Activated CD4-positive, alpha-beta T cell treated with anti-CD3 and anti-CD28 coated beads for 36 hours (primary cell): ENCODE results near the gene MRPL43. TPM values are rescaled to one million over a fixed set of nuclear protein-coding genes. Genes with fewer than 3 reads are reported as not detected.

Experiments used
- ATAC-seq: fragments of 200-7000 bp; cut with Tn5 transposase; one replicate; pipeline ENCODE4 v1.10.0; 2021; ENCODE audit warnings: mild to moderate bottlenecking, moderate library complexity
- CTCF ChIA-PET: fragments of 350-600 bp; sonication (Branson Sonifier 250); formaldehyde crosslinking; loops from one replicate; lab custom pipeline; 2021; ENCODE audit warnings: antibody characterized with exemption; lab: Charles Lee
- POLR2A ChIA-PET: fragments of 350-600 bp; sonication (Branson Sonifier 250); formaldehyde crosslinking; loops from one replicate; lab custom pipeline; 2021; ENCODE audit warnings: antibody characterized with exemption, inconsistent platforms; lab: Charles Lee
- DNase-seq: peaks from one replicate; pipeline ENCODE4 v3.0.0-alpha.2; 2020
- H3K27ac Mint-ChIP-seq: one replicate; pipeline ENCODE4 v1.8.0; 2021; ENCODE audit warnings: mixed read lengths
- H3K27me3 Mint-ChIP-seq: one replicate; pipeline ENCODE4 v1.8.0; 2021; ENCODE audit warnings: mixed read lengths
- H3K36me3 Mint-ChIP-seq: one replicate; pipeline ENCODE4 v1.8.0; 2021; ENCODE audit warnings: low read depth, mixed read lengths
- H3K4me1 Mint-ChIP-seq: one replicate; pipeline ENCODE4 v1.8.0; 2021; ENCODE audit warnings: mixed read lengths
- H3K4me3 Mint-ChIP-seq: one replicate; pipeline ENCODE4 v1.8.0; 2021; ENCODE audit warnings: mild to moderate bottlenecking, moderate library complexity, mixed read lengths
- H3K9me3 Mint-ChIP-seq: one replicate; pipeline ENCODE4 v1.8.0; 2021; ENCODE audit warnings: low read depth, mixed read lengths
- intact Hi-C, 2 experiments: fragments of 100-400 bp; cut with DNase I in 1 of 2; cut with micrococcal nuclease in 1 of 2; formaldehyde crosslinking; loops; one replicate each; pipeline versions ENCODE4 v1.14.2 to v1.15.1; 2022 to 2024; cut with DNase I, micrococcal nuclease
- total RNA-seq, 2 experiments: library from RNA; stranded (reverse); gene quantifications; one replicate each; pipeline ENCODE4 v1.2.3, GENCODE V29; 2021

MRPL43 gene
- total RNA-seq, 2 experiments from 2014 or later = 53.4 to 62.6 TPM

- DNase-seq = peak; percentile 93
- intact Hi-C loops = loop anchor here (1.0 to 10.0 kb wide), 2 partner anchors 46 to 49 kb away; partner anchors contain the start of gene KAZALD1 (in 1 of the 2)
- H3K4me1 Mint-ChIP-seq = peaks cover 12% of the 10 kb centered on the region
- peaks cover 37% of the 10 kb centered on the region for H3K27me3 Mint-ChIP-seq
- ATAC-seq = peak; percentile 87
- H3K36me3 Mint-ChIP-seq = no peaks in the 10 kb centered on the region
- no peak overlapping the region for H3K4me3 Mint-ChIP-seq
- H3K9me3 Mint-ChIP-seq = no peaks in the 10 kb centered on the region
- POLR2A ChIA-PET = interaction anchor here (0.6 kb wide), 1 partner anchor 27 kb away, joined by 3 read pairs; no protein-coding TSS in a partner anchor
- CTCF ChIA-PET = interaction anchor here (0.6 to 7.2 kb wide), 31 partner anchors 10 to 1231 kb away, joined by 3 to 73 read pairs (median 3); partner anchors contain the start of genes LZTS2, NDUFB8, PDZD7 and SFXN3
- H3K27ac Mint-ChIP-seq = no peak overlapping the region
Measured at GRCh38 chr10:101018600-101019439, 31.5 kb upstream of the MRPL43 start.

GRCh38 chr10:101018118-101018599 is 30.9 kb upstream of the MRPL43 start:
- peaks cover 15% of the 10 kb centered on the region for H3K4me1 Mint-ChIP-seq
- H3K27ac Mint-ChIP-seq = no peak overlapping the region
- H3K36me3 Mint-ChIP-seq = no peaks in the 10 kb centered on the region
- no peaks in the 10 kb centered on the region for H3K9me3 Mint-ChIP-seq
- DNase-seq (no peak), ATAC-seq (no peak)
- intact Hi-C loops = loop anchor here in 1 of 2 experiments (10.0 kb wide), 1 partner anchor 47 kb away; the partner anchor contains the start of gene KAZALD1
- no peak overlapping the region for H3K4me3 Mint-ChIP-seq
- POLR2A ChIA-PET = no interaction called here
- peaks cover 41% of the 10 kb centered on the region for H3K27me3 Mint-ChIP-seq
- CTCF ChIA-PET = interaction anchor here (0.5 to 7.2 kb wide), 17 partner anchors 10 to 124 kb away, joined by 3 to 73 read pairs (median 4); partner anchors contain the start of genes LZTS2, PDZD7 and SFXN3

- no peak for ATAC-seq
- intact Hi-C loops = loop anchor here in 1 of 2 experiments (10.0 kb wide), 1 partner anchor 48 kb away; the partner anchor contains the start of gene KAZALD1
- POLR2A ChIA-PET = no interaction called here
Measured at GRCh38 chr10:101016814-101017213, 29.5 kb upstream of the MRPL43 start.

GRCh38 chr10:101015582-101015973 is 28.3 kb upstream of the MRPL43 start:
- Mint-ChIP-seq H3K27ac (no peak overlapping the region), H3K4me1 (peaks cover 22% of the 10 kb centered on the region), H3K27me3 (peaks cover 34% of the 10 kb centered on the region), H3K4me3 (no peak overlapping the region), H3K36me3 (no peaks in the 10 kb centered on the region), H3K9me3 (no peaks in the 10 kb centered on the region)
- intact Hi-C loops = loop anchor here in 1 of 2 experiments (10.0 kb wide), 1 partner anchor 49 kb away; the partner anchor contains the start of gene KAZALD1
- ChIA-PET CTCF (interaction anchor here (0.6 to 7.2 kb wide), 16 partner anchors 11 to 321 kb away, joined by 3 to 73 read pairs (median 9); partner anchors contain the start of genes KAZALD1, LZTS2, PDZD7 and SFXN3), POLR2A (no interaction called here)
- DNase-seq (no peak), ATAC-seq (no peak)

More at GRCh38 chr10:101016814-101017213, 29.5 kb upstream of the MRPL43 start:
- Mint-ChIP-seq H3K27me3 (peaks cover 40% of the 10 kb centered on the region), H3K27ac (no peak overlapping the region), H3K36me3 (no peaks in the 10 kb centered on the region), H3K9me3 (no peaks in the 10 kb centered on the region), H3K4me3 (no peak overlapping the region), H3K4me1 (peaks cover 22% of the 10 kb centered on the region)
- CTCF ChIA-PET = interaction anchor here (0.6 to 7.2 kb wide), 11 partner anchors 13 to 125 kb away, joined by 3 to 73 read pairs (median 7); partner anchors contain the start of genes LZTS2, PDZD7 and SFXN3
- no peak for DNase-seq

GRCh38 chr10:101014966-101015581 is 27.8 kb upstream of the MRPL43 start:
- ChIA-PET CTCF (interaction anchor here (0.5 to 7.2 kb wide), 30 partner anchors 10 to 452 kb away, joined by 3 to 73 read pairs (median 5); partner anchors contain the start of genes KAZALD1, LZTS2, PDZD7 and SFXN3), POLR2A (no interaction called here)
- ATAC-seq (no peak), DNase-seq (peak; percentile 48)
- H3K4me1 Mint-ChIP-seq = peaks cover 22% of the 10 kb centered on the region
- H3K27ac Mint-ChIP-seq = no peak overlapping the region
- H3K27me3 Mint-ChIP-seq = peaks cover 34% of the 10 kb centered on the region
- intact Hi-C loops = loop anchor here (1.0 to 10.0 kb wide), 4 partner anchors 16 to 453 kb away; partner anchors contain the start of genes LZTS2 (in 2 of the 2) and KAZALD1 (in 1 of the 2)
- H3K9me3 Mint-ChIP-seq = no peaks in the 10 kb centered on the region
- H3K36me3 Mint-ChIP-seq = no peaks in the 10 kb centered on the region
- H3K4me3 Mint-ChIP-seq = no peak overlapping the region

GRCh38 chr10:101014230-101014884 is 27.1 kb upstream of the MRPL43 start:
- POLR2A ChIA-PET = no interaction called here
- peaks cover 31% of the 10 kb centered on the region for H3K27me3 Mint-ChIP-seq

GRCh38 chr10:101013365-101013825 is 26.1 kb upstream of the MRPL43 start:
- no peak for DNase-seq
- H3K27me3 Mint-ChIP-seq = peaks cover 28% of the 10 kb centered on the region
- H3K9me3 Mint-ChIP-seq = no peaks in the 10 kb centered on the region
- no peak overlapping the region for H3K27ac Mint-ChIP-seq
- ATAC-seq = no peak
- no peaks in the 10 kb centered on the region for H3K36me3 Mint-ChIP-seq
- no peak overlapping the region for H3K4me3 Mint-ChIP-seq
- H3K4me1 Mint-ChIP-seq = peaks cover 22% of the 10 kb centered on the region
- intact Hi-C loops = loop anchor here (1.0 to 10.0 kb wide), 5 partner anchors 17 to 451 kb away; partner anchors contain the start of genes PDZD7 (in 2 of the 2), SFXN3 (in 2 of the 2), KAZALD1 (in 1 of the 2) and SEMA4G (in 1 of the 2)
- CTCF ChIA-PET = interaction anchor here (0.6 to 7.2 kb wide), 7 partner anchors 11 to 137 kb away, joined by 3 to 73 read pairs (median 17); partner anchors contain the start of genes KAZALD1, LZTS2, PDZD7 and SFXN3
- POLR2A ChIA-PET = no interaction called here

More at GRCh38 chr10:101014230-101014884, 27.1 kb upstream of the MRPL43 start:
- Mint-ChIP-seq H3K27ac (peak overlapping the region; percentile 25), H3K36me3 (no peaks in the 10 kb centered on the region), H3K9me3 (no peaks in the 10 kb centered on the region), H3K4me1 (peaks cover 22% of the 10 kb centered on the region), H3K4me3 (no peak overlapping the region)
- intact Hi-C loops = loop anchor here (1.0 to 10.0 kb wide), 4 partner anchors 15 to 452 kb away; partner anchors contain the start of genes LZTS2 (in 2 of the 2) and KAZALD1 (in 1 of the 2)
- DNase-seq = peak; percentile 88
- ATAC-seq = peak; percentile 49
- CTCF ChIA-PET = interaction anchor here (0.5 to 7.2 kb wide), 28 partner anchors 10 to 451 kb away, joined by 3 to 73 read pairs (median 5); partner anchors contain the start of genes KAZALD1, LZTS2, PDZD7 and SFXN3

GRCh38 chr10:101012525-101013364 is 25.4 kb upstream of the MRPL43 start:
- no peaks in the 10 kb centered on the region for H3K36me3 Mint-ChIP-seq
- no peaks in the 10 kb centered on the region for H3K9me3 Mint-ChIP-seq
- no peak overlapping the region for H3K4me3 Mint-ChIP-seq
- H3K4me1 Mint-ChIP-seq = peaks cover 22% of the 10 kb centered on the region
- ChIA-PET CTCF (interaction anchor here (0.8 kb wide), 1 partner anchor 15 kb away, joined by 5 read pairs; no protein-coding TSS in a partner anchor), POLR2A (no interaction called here)
- peaks cover 25% of the 10 kb centered on the region for H3K27me3 Mint-ChIP-seq
- DNase-seq = peak; percentile 90
- no peak overlapping the region for H3K27ac Mint-ChIP-seq
- intact Hi-C loops = loop anchor here (1.0 to 10.0 kb wide), 5 partner anchors 18 to 450 kb away; partner anchors contain the start of genes PDZD7 (in 2 of the 2), SFXN3 (in 2 of the 2), KAZALD1 (in 1 of the 2) and SEMA4G (in 1 of the 2)
- peak; percentile 85 for ATAC-seq
